Measurements from ENCODE around the gene TTC13. TPM values are rescaled to one million over a fixed set of nuclear protein-coding genes. Genes with fewer than 3 reads are reported as not detected.

The TTC13 gene
- total and polyA plus RNA-seq, 4 donors: 2.6 to 17.5 (median 6.8) TPM

DNA sequence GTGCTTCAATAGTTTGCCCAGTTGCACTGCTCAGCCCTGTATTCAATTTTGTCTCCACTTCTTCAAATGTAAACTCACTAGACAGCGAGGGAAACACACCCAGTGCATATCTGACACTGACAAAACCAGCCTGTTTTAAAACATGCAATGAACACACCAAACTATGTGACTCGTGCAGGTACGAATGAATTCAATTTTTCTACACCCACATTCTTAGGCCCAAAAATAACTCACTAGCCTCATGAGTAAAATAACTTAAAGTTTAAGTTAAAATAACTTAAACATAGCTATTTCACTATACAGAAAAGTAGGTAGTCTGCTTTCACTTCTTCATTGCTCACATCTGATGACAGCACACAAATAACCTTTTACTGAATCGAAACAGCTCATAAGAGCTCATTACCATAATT is 21.1 kb downstream of the TTC13 start:
- Histone ChIP-seq H3K36me3 (ENCODE audit: control insufficient read depth in 4 of 4, insufficient read depth in 3 of 4, low read depth in 1 of 4, low read length in 3 of 4) (peaks cover 0 to 11% (median 7%) of the 10 kb centered on the region in 4 donors), H3K9ac (ENCODE audit: low read depth in 1 of 2, low read length in 2 of 2) (no peak overlapping the region), H3K27me3 (ENCODE audit: control insufficient read depth in 4 of 4, insufficient read depth in 4 of 4, low read length in 3 of 4) (no peaks in the 10 kb centered on the region), H3K27ac (ENCODE audit: low read depth in 1 of 2, low read length in 2 of 2) (no peak overlapping the region), H3K4me1 (ENCODE audit: control insufficient read depth in 4 of 4, insufficient read depth in 4 of 4, low read length in 3 of 4) (no peaks in the 10 kb centered on the region), H3K4me3 (ENCODE audit: low read depth in 1 of 3, low read length in 3 of 3) (no peak overlapping the region), H3K9me3 (ENCODE audit: control insufficient read depth in 4 of 4, low read length in 3 of 4) (no peaks in the 10 kb centered on the region)
- 91% methylated on average over 4 of the region's 4 CpGs for WGBS
- TF ChIP-seq HNF4G (IDR thresholded peaks at IDR 0.05) (no peak), SP1 (IDR thresholded peaks at IDR 0.05) (no peak), TAF1 (conservative IDR thresholded peaks at IDR 0.05) (no peak), HNF4A (conservative IDR thresholded peaks at IDR 0.05) (no peak), FOXA1 (IDR thresholded peaks at IDR 0.05) (no peak), GABPA (IDR thresholded peaks at IDR 0.05 in 1 of 2, conservative IDR thresholded peaks at IDR 0.05 in 1 of 2) (no peak), EGR1 (IDR thresholded peaks at IDR 0.05; ENCODE audit: low read depth in 2 of 2) (no peak), NR2F2 (IDR thresholded peaks at IDR 0.05) (no peak)
- TF ChIP-seq, protein P1, sequence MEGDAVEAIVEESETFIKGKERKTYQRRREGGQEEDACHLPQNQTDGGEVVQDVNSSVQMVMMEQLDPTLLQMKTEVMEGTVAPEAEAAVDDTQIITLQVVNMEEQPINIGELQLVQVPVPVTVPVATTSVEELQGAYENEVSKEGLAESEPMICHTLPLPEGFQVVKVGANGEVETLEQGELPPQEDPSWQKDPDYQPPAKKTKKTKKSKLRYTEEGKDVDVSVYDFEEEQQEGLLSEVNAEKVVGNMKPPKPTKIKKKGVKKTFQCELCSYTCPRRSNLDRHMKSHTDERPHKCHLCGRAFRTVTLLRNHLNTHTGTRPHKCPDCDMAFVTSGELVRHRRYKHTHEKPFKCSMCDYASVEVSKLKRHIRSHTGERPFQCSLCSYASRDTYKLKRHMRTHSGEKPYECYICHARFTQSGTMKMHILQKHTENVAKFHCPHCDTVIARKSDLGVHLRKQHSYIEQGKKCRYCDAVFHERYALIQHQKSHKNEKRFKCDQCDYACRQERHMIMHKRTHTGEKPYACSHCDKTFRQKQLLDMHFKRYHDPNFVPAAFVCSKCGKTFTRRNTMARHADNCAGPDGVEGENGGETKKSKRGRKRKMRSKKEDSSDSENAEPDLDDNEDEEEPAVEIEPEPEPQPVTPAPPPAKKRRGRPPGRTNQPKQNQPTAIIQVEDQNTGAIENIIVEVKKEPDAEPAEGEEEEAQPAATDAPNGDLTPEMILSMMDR (IDR thresholded peaks at IDR 0.05; ENCODE audit: low read depth, low read length, missing input control): no peak
- TF ChIP-seq, protein P2, sequence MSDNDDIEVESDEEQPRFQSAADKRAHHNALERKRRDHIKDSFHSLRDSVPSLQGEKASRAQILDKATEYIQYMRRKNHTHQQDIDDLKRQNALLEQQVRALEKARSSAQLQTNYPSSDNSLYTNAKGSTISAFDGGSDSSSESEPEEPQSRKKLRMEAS (IDR thresholded peaks at IDR 0.05): no peak
- TF ChIP-seq, protein P3, sequence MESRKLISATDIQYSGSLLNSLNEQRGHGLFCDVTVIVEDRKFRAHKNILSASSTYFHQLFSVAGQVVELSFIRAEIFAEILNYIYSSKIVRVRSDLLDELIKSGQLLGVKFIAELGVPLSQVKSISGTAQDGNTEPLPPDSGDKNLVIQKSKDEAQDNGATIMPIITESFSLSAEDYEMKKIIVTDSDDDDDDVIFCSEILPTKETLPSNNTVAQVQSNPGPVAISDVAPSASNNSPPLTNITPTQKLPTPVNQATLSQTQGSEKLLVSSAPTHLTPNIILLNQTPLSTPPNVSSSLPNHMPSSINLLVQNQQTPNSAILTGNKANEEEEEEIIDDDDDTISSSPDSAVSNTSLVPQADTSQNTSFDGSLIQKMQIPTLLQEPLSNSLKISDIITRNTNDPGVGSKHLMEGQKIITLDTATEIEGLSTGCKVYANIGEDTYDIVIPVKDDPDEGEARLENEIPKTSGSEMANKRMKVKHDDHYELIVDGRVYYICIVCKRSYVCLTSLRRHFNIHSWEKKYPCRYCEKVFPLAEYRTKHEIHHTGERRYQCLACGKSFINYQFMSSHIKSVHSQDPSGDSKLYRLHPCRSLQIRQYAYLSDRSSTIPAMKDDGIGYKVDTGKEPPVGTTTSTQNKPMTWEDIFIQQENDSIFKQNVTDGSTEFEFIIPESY (IDR thresholded peaks at IDR 0.05): no peak
- TF ChIP-seq, protein P4, sequence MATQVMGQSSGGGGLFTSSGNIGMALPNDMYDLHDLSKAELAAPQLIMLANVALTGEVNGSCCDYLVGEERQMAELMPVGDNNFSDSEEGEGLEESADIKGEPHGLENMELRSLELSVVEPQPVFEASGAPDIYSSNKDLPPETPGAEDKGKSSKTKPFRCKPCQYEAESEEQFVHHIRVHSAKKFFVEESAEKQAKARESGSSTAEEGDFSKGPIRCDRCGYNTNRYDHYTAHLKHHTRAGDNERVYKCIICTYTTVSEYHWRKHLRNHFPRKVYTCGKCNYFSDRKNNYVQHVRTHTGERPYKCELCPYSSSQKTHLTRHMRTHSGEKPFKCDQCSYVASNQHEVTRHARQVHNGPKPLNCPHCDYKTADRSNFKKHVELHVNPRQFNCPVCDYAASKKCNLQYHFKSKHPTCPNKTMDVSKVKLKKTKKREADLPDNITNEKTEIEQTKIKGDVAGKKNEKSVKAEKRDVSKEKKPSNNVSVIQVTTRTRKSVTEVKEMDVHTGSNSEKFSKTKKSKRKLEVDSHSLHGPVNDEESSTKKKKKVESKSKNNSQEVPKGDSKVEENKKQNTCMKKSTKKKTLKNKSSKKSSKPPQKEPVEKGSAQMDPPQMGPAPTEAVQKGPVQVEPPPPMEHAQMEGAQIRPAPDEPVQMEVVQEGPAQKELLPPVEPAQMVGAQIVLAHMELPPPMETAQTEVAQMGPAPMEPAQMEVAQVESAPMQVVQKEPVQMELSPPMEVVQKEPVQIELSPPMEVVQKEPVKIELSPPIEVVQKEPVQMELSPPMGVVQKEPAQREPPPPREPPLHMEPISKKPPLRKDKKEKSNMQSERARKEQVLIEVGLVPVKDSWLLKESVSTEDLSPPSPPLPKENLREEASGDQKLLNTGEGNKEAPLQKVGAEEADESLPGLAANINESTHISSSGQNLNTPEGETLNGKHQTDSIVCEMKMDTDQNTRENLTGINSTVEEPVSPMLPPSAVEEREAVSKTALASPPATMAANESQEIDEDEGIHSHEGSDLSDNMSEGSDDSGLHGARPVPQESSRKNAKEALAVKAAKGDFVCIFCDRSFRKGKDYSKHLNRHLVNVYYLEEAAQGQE (IDR thresholded peaks at IDR 0.05): no peak
- no peak for DNase-seq (ENCODE audit: low spot score)

DNA sequence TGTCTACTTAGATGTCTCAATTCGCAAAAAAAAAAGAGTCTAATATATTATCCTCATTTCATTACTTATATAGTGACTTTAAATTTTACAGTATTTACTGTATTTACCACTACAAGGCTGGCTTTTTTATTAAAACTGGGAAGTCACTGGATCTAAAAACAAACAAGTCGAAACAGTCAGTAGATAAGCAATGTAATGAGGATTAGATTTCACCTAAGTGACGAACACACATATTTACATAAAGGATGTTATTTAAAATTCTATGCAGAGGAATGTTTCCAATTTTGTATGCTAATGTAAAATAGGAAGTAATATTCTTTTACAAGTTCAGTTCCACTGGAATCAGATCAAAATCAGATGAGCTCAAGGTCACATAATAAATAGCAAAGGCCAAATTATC is 28.3 kb downstream of the TTC13 start:
- Histone ChIP-seq H3K4me1 (ENCODE audit: control insufficient read depth in 4 of 4, insufficient read depth in 4 of 4, low read length in 3 of 4) (no peaks in the 10 kb centered on the region), H3K27ac (ENCODE audit: low read depth in 1 of 2, low read length in 2 of 2) (no peak overlapping the region), H3K27me3 (ENCODE audit: control insufficient read depth in 4 of 4, insufficient read depth in 4 of 4, low read length in 3 of 4) (no peaks in the 10 kb centered on the region), H3K4me3 (ENCODE audit: low read depth in 1 of 3, low read length in 3 of 3) (no peak overlapping the region), H3K9ac (ENCODE audit: low read depth in 1 of 2, low read length in 2 of 2) (no peak overlapping the region), H3K9me3 (ENCODE audit: control insufficient read depth in 4 of 4, low read length in 3 of 4) (no peaks in the 10 kb centered on the region), H3K36me3 (ENCODE audit: control insufficient read depth in 4 of 4, insufficient read depth in 3 of 4, low read depth in 1 of 4, low read length in 3 of 4) (peaks cover 0 to 11% (median 6%) of the 10 kb centered on the region in 4 donors)
- WGBS: 94% methylated on average over 3 of the region's 3 CpGs
- TF ChIP-seq, protein P4 (IDR thresholded peaks at IDR 0.05): no peak
- no peak for TF ChIP-seq FOXA1 (IDR thresholded peaks at IDR 0.05)
- TF ChIP-seq, protein P5, sequence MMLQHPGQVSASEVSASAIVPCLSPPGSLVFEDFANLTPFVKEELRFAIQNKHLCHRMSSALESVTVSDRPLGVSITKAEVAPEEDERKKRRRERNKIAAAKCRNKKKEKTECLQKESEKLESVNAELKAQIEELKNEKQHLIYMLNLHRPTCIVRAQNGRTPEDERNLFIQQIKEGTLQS (IDR thresholded peaks at IDR 0.05): no peak
- no peak for TF ChIP-seq NR2F2 (IDR thresholded peaks at IDR 0.05)
- no peak for TF ChIP-seq SP1 (IDR thresholded peaks at IDR 0.05)
- no peak for TF ChIP-seq GABPA (IDR thresholded peaks at IDR 0.05 in 1 of 2, conservative IDR thresholded peaks at IDR 0.05 in 1 of 2)
- TF ChIP-seq EGR1 (IDR thresholded peaks at IDR 0.05; ENCODE audit: low read depth in 2 of 2): no peak
- TF ChIP-seq RAD21 (IDR thresholded peaks at IDR 0.05): no peak
- no peak for TF ChIP-seq YY1 (IDR thresholded peaks at IDR 0.05)
- TF ChIP-seq, protein P1 (IDR thresholded peaks at IDR 0.05; ENCODE audit: low read depth, low read length, missing input control): no peak
- no peak for TF ChIP-seq RXRA (IDR thresholded peaks at IDR 0.05)
- no peak for TF ChIP-seq JUND (IDR thresholded peaks at IDR 0.05)
- TF ChIP-seq, protein P2 (IDR thresholded peaks at IDR 0.05): no peak
- no peak for TF ChIP-seq TAF1 (conservative IDR thresholded peaks at IDR 0.05)
- DNase-seq (ENCODE audit: low spot score): no peak
